ENCODE measurements around the gene ENTHD1. TPM values are rescaled to one million over a fixed set of nuclear protein-coding genes. Genes with fewer than 3 reads are reported as not detected.

The ENTHD1 gene
- polyA plus RNA-seq, 1 donor from 2014 or later, result 0.23 TPM

DNA sequence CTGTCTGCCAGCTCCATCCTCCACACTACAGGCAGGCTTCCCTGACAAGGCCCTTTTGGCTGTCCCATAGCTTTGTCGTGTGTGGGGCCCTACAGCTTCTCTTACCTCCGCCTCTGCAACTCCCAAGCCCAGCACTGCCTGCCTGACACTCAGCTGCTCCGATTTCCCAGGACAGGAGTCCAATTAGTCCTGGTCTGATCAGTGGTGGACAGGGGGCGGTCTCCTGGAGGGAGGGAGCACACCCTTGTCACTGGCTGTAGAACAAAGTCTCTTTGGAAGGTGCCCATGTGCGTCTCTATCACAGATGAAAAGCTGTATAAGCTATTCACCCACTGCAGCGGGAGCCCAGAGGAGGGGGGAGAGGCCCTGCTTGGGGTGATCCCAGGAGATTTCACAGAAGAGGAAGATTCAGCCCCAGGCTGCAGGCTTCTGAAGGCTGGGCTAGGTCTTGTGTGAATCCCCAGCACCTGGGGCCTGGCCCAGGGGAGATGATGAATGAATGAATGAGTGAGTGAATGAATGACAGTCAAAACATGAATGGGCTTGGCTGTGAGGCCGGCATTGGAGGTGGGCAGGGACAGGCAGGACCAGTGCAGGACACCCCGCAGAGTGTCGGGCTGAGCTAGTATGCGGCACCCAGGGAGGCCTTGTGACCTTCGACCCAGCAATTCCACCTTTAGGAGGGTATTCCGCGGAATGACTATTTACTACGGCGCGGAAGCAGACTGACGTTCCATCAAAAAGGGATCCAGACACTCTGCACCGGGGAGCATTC, 180.6 kb downstream of the ENTHD1 start:
- Mint-ChIP-seq H3K27ac (no peak overlapping the region), H3K36me3 (peaks cover 1% of the 10 kb centered on the region), H3K27me3 (peaks cover 11% of the 10 kb centered on the region), H3K4me1 (peaks cover 5 to 8% (median 7%) of the 10 kb centered on the region in 3 donors), H3K4me3 (peak overlapping the region in 1 of 4 donors; percentile 27), H3K9me3 (no peaks in the 10 kb centered on the region)

DNA sequence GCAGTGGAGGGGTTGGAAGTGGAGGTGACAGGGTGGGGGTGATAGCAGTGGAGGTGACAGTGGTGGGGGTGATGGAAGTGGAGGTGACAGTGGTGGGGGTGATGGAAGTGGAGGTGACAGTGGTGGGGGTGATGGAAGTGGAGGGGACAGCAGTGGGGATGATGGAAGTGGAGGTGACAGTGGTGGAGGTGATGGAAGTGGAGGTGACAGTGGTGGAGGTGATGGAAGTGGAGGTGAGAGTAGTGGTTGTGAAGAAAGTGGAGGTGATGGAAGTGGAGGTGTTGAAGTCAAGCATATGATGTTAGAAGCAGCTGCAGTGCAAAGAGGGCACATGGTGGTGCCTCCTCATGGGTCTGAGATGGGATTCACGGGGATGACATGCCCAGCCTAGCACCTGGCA, 181.5 kb downstream of the ENTHD1 start:
- Mint-ChIP-seq H3K9me3 (no peaks in the 10 kb centered on the region), H3K27me3 (peaks cover 11% of the 10 kb centered on the region), H3K4me1 (peaks cover 5 to 8% (median 7%) of the 10 kb centered on the region in 3 donors), H3K36me3 (peaks cover 1% of the 10 kb centered on the region), H3K27ac (no peak overlapping the region), H3K4me3 (no peak overlapping the region)

DNA sequence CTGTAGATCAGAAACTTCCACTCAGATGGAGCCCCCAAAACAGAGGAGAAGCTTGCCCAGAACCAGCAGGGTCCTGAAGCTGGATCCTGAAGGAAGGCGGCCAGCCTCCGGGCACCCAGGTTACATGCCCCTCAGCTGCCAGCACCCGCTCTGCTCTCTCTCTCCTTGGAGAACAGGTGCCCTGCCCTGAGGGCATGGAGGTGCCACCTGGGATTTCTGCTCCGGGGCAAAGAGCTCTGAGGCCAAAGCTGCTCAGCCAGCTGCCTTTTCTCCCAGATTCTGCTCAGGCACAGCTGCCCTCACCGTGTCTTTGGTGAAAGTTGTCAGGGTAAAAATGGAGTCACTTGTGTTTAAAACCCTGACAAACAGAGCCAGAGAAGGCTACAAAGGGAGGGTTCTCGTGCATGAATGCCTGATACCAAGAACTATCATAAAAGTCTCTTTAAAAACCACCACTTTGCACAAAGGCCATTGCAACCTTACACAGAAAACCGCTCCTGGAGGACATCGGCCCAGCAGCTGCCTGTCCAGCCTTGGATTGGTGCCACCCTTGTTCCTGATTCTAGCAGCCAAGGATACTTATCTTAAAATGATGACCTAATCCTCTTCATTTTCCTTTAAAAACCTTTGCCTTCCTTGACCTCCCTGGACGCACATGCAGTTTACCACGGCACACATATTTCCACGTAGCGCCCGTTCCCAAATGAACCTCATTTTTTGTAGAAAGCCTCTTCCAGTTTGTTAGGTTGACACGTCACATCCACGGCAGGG, 183.0 kb downstream of the ENTHD1 start:
- no peak overlapping the region for H3K4me3 Mint-ChIP-seq

DNA sequence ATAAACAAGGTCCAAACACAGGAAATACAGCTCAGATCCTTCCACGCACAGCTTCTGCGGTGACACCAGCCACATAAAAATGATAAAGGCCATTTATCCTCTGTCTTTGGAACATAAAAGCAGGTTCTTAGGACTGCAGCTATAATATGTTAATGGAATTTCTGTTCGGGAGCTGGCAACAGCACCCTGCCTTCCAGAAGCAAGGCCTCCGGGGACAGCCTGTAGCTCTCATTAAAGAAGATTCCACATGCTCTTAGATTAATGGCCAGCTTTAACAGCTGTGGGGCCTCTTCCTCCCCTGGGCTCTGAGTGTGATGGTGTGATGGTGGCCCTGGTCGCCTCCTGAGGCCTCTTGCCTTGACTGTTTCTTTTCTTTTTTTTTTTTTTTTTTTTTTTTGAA, 185.7 kb downstream of the ENTHD1 start:
- H3K27ac Mint-ChIP-seq, result no peak overlapping the region
- peaks cover 1% of the 10 kb centered on the region for H3K36me3 Mint-ChIP-seq
- peaks cover 2% of the 10 kb centered on the region in 3 donors for H3K4me1 Mint-ChIP-seq
- H3K27me3 Mint-ChIP-seq, result peaks cover 15% of the 10 kb centered on the region
- H3K4me3 Mint-ChIP-seq, result no peak overlapping the region
- H3K9me3 Mint-ChIP-seq, result no peaks in the 10 kb centered on the region

More for the DNA sequence above, 183.0 kb downstream of the ENTHD1 start:
- Mint-ChIP-seq H3K36me3 (peaks cover 1% of the 10 kb centered on the region), H3K9me3 (no peaks in the 10 kb centered on the region), H3K4me1 (peaks cover 5 to 8% (median 7%) of the 10 kb centered on the region in 3 donors), H3K27me3 (peaks cover 15% of the 10 kb centered on the region), H3K27ac (no peak overlapping the region)

DNA sequence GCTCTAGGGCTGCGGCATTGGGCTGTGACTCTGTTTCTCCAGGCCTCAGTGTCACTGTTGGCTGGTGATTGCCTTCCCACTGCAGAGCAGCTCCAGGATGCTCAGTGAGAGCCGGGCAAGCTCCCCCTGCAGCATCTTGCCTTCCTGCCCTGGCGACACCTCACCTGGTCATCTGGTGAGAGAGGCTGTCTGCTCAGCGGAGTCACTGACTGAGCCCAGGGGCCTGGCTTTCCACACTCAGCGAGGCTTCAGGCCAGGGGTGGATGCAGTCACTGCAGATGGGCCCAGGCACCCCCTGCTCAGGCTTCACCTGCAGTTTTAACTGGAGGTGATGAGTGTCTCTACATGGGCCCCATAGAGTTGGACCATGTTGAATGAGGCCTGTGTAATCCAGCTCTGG, 186.2 kb downstream of the ENTHD1 start:
- peaks cover 1% of the 10 kb centered on the region for H3K36me3 Mint-ChIP-seq
- peaks cover 0 to 2% (median 0%) of the 10 kb centered on the region in 3 donors for H3K4me1 Mint-ChIP-seq
- H3K4me3 Mint-ChIP-seq, result no peak overlapping the region
- H3K27ac Mint-ChIP-seq, result no peak overlapping the region
- H3K27me3 Mint-ChIP-seq, result peaks cover 15% of the 10 kb centered on the region
- no peaks in the 10 kb centered on the region for H3K9me3 Mint-ChIP-seq

DNA sequence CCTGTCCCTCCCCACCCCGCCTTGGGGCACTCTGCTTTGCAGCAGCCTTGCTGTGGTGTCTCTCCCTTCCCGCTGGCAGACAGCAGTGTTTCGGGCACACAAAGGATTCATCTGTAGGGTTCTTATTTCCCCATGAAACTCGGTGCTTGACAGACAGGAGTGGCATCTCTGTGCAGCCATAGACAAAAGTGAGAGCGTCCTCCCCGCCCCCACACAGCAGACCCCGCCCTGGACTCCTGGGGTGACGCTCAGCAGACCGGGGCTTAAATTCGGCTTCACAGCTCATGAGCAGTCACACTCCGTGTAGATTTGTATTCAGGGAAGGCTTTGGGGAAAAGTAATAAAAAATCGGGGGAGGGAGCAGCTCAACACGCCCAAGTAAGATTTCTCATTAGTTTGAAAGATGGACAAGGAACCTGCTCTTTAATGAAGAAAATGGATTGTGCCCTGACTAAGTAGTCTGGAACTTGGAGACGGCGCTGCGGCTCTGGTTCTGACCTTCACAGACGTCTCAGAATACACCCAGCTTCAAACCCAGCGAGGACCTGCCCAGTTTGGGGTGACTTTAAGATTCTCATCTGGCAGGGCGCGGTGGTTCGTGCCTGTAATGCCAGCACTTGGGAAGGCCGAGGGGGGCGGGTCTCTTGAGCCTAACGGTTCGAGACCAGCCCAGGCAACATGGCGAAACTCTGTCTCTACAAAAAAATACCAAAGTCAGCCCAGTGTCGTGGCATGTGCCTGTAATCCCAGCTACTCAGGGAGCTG, 187.0 kb downstream of the ENTHD1 start:
- no peak overlapping the region for H3K4me3 Mint-ChIP-seq
- no peaks in the 10 kb centered on the region for H3K9me3 Mint-ChIP-seq
- no peak overlapping the region for H3K27ac Mint-ChIP-seq
- H3K4me1 Mint-ChIP-seq, result peaks cover 0 to 2% (median 0%) of the 10 kb centered on the region in 3 donors
- peaks cover 1% of the 10 kb centered on the region for H3K36me3 Mint-ChIP-seq
- peaks cover 15% of the 10 kb centered on the region for H3K27me3 Mint-ChIP-seq

DNA sequence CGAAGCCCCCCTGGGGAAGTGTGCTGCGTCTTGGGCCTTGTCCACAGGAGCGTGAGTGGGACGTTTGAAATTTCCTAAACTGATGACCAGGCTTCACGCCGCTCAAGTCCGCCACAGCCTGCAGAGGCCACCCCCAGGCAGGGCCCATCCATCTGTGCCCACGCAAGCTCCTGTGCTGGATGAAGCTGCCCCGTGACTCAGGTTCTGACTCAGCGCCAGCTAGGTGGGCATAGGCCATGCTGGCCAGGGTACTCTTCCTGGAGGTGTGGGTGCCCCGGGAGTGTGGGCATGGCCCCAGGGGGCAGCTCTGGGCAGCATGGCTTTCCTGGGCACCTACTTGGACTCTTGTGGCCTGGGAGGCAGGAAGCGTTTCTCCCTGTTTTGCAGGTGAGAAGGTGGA, 188.2 kb downstream of the ENTHD1 start:
- Mint-ChIP-seq H3K36me3 (peaks cover 1% of the 10 kb centered on the region), H3K4me3 (no peak overlapping the region), H3K27ac (no peak overlapping the region), H3K27me3 (peaks cover 12% of the 10 kb centered on the region), H3K9me3 (no peaks in the 10 kb centered on the region), H3K4me1 (peaks cover 0 to 2% (median 0%) of the 10 kb centered on the region in 3 donors)

DNA sequence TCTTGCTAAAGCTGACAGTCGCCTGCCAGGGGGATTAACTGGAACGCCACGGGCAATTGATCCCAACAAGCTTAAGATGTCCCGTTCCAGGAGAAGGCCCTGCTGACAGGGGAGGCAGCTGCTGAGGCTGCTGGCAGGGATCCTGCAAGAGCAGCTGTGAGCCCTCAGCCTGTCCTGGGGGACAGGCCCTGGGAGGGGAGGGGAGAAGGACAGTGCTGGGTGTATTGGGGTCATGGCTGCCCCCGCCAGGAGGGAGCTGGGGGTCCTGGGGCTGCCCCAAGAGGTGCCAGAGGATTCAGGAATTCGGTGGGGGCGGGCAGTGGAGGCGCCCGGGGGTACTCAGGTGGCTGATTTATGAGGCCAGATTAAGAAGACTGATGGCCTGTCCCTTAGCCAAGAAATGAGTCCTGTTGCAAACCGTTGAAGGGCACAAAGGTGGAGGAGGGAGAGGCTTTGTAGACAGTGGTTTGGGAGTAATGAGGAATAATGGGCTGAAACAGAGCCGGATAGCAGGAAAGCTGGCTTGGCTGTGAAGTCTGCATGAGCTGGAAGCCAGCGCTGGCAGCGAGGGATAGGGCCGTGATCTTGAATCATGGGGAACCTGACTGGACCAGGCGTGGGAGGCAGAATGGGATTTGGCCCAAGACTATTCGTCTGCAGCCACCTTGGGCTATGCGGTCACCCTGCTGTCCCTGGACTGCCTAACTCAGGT, 189.5 kb downstream of the ENTHD1 start:
- Mint-ChIP-seq H3K36me3 (peaks cover 1% of the 10 kb centered on the region), H3K27ac (no peak overlapping the region), H3K4me3 (no peak overlapping the region), H3K27me3 (peaks cover 11% of the 10 kb centered on the region), H3K4me1 (no peaks in the 10 kb centered on the region), H3K9me3 (no peaks in the 10 kb centered on the region)

DNA sequence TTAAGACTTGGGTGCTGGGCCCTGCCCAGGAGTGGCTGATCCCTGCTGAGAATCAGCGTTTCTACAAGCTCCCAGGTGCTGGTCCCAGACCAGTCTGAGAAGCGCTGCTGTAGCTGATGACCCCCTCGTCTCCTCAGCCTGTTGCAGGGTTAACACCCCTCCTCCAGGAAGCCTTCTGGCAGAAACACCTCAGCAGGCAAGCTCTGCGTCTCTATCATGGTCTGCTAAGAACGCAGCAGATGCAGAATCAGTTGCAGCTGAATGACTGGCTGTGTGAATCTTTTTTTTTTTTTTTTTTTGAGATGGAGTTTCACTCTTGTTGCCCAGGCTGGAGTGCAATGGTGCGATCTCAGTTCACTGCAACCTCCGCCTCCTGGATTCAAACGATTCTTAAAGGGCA, 190.5 kb downstream of the ENTHD1 start:
- H3K4me3 Mint-ChIP-seq, result no peak overlapping the region
- peaks cover 11% of the 10 kb centered on the region for H3K27me3 Mint-ChIP-seq
- H3K27ac Mint-ChIP-seq, result no peak overlapping the region
- H3K4me1 Mint-ChIP-seq, result no peaks in the 10 kb centered on the region
- H3K36me3 Mint-ChIP-seq, result no peaks in the 10 kb centered on the region
- H3K9me3 Mint-ChIP-seq, result no peaks in the 10 kb centered on the region

DNA sequence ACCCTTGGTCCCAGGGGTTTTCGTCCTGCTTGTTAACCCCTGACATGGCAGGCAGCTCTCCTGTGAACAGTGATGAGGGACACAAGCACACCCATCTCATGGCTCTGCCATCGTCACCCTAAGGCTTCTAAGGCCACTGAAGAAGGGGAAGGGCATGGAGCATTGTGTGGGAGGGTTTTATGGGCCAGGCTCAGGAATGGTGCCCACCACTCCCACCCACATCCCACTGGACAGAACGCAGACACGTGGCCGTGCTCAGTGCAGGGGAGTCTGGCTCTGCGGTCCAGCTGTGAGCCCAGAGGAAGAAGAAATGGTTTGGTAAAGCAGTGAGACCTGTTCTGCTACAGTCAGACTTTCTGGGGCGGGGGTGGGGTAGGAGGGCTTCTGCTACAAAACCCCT, 193.0 kb downstream of the ENTHD1 start:
- Mint-ChIP-seq H3K27me3 (peaks cover 6% of the 10 kb centered on the region), H3K4me1 (no peaks in the 10 kb centered on the region), H3K36me3 (no peaks in the 10 kb centered on the region), H3K27ac (no peak overlapping the region), H3K9me3 (no peaks in the 10 kb centered on the region), H3K4me3 (no peak overlapping the region)

DNA sequence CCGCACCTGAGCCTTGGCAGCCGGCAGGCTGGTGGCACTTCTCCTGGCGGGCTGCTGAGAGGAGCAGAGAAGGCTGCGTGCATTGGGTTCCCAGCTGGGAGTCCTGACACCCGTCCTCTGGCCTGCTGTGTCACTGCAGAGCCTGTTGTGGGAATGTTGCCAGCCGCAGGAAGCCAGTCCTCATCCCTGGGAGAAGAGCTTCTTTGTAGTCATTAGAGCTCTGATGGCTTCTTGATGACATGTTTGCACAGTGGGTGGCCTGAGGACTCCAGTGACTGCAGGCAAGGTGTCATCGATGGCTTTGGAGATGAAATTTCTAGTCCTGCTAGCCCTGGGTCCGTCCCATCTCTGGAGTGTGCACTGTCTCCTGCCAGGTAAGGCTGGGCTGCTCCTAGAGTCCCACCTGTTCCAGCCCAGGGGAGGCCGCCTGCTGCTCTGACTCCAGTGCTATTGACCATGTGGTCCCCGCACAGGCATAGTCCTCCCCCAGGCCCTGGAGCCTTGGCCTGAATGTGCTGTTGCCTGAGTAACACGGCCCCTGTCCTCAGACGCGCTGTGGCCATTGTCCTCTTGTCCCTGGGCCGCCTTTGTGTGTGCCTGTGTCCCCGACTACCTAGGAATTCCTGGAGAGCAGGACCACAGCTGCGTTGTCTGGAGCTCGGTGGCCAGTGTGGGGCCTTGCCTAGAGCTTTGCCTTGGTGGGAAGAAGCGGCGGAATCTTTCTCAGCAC, 193.8 kb downstream of the ENTHD1 start:
- Mint-ChIP-seq H3K4me1 (no peaks in the 10 kb centered on the region), H3K27ac (no peak overlapping the region), H3K4me3 (no peak overlapping the region), H3K9me3 (no peaks in the 10 kb centered on the region), H3K36me3 (no peaks in the 10 kb centered on the region), H3K27me3 (peaks cover 9% of the 10 kb centered on the region)

DNA sequence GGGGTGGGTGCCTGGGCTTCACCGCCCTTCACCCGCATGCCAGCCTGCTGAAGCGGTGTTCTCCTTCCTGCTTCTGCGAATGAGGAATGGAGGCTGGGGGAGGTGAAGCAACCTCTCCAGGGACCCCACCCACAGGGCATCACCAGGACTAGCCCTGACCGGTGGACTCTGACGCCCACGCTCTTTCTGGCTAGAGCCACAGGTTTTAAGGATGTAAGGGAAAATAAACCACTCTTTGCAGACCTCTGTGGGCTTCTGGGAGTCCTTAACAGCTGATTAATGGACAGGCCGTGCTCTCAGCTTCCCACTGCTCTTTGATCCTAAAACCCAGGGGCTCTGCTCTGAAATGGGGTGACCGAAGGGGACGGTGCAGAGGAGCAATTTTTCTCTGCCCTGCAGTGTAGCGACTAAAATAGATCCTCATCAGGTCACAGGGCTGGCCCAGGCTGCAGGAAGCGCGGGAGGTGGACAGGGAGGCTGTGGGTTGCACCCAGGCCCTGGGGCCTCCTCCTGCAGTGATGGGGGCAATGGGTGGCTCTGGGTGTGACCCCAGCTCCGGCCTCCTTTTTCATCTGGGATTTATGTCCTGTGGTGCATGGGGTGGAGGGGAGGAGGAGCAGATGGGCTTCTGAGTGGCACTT, 195.7 kb downstream of the ENTHD1 start:
- no peak overlapping the region for H3K4me3 Mint-ChIP-seq
- no peak overlapping the region for H3K27ac Mint-ChIP-seq
- peaks cover 14% of the 10 kb centered on the region for H3K27me3 Mint-ChIP-seq
- no peaks in the 10 kb centered on the region for H3K36me3 Mint-ChIP-seq
- no peaks in the 10 kb centered on the region for H3K9me3 Mint-ChIP-seq
- H3K4me1 Mint-ChIP-seq, result peaks cover 0 to 3% (median 0%) of the 10 kb centered on the region in 3 donors

DNA sequence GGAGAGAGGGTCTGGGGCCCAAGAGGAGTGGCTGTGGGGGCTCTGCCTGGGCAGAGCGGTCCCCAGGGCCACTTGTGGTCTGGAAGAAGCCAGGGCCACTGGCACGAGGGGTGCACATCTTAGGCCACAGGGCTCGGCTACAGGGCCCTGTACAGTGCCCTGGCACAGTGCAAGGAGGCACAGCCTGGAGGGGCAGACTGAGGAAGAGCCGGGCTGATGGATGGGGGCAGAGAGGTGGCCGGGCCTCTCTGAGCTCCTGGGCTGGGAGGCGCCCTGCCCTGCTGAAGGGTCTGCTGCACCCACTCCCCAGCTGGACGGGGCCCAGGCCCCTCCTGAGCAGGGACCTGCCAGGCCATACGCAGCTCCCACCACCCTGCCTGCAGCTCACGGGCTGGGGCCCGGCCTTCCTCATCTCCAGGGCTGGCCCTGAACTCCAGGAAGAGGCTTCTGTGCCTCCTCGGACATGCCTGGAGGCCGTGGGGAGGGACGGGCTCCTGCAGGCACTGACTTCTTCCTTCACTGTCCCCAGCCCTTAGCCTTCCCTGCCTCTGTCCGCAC, 199.5 kb downstream of the ENTHD1 start:
- H3K27me3 Mint-ChIP-seq, result peaks cover 30% of the 10 kb centered on the region
- H3K9me3 Mint-ChIP-seq, result no peaks in the 10 kb centered on the region
- peaks cover 0 to 6% (median 3%) of the 10 kb centered on the region in 3 donors for H3K4me1 Mint-ChIP-seq
- peaks cover 2% of the 10 kb centered on the region for H3K36me3 Mint-ChIP-seq
- no peak overlapping the region for H3K27ac Mint-ChIP-seq
- no peak overlapping the region for H3K4me3 Mint-ChIP-seq
